Right cardiac atrium (tissue), 5 donors: ENCODE data around the gene HAPSTR1. TPM values are rescaled to one million over a fixed set of nuclear protein-coding genes. Genes with fewer than 3 reads are reported as not detected.
"Not testable (repeated sequence)": the region's sequence is repeated elsewhere in the genome, so short reads cannot be mapped to it uniquely, and the experiment has no call there.

Experiments used
- ATAC-seq, 2 donors: fragments of 200-7000 bp; cut with Tn5 transposase; one replicate each; pipeline versions ENCODE4 v1.8.0 to v1.9.1; 2020; ENCODE audit warnings: moderate library complexity in 2 of 2, mild to moderate bottlenecking in 1 of 2
- DNase-seq, 3 donors: peaks; one replicate each; pipeline ENCODE4 v3.0.0-alpha.2; 2020
- H3K27ac ChIP-seq: one replicate; pipeline ENCODE4 v1.5.1; 2013; ENCODE audit warnings: mild to moderate bottlenecking, low read length, control low read depth, moderate library complexity
- H3K27me3 ChIP-seq: one replicate; pipeline ENCODE4 v1.6.1; 2013; ENCODE audit not compliant: control insufficient read depth, insufficient read depth
- H3K4me1 ChIP-seq: one replicate; pipeline ENCODE4 v1.6.1; 2013; ENCODE audit warnings: low read length; ENCODE audit not compliant: control insufficient read depth, insufficient read depth
- H3K4me3 ChIP-seq: one replicate; pipeline ENCODE4 v1.5.1; 2013; ENCODE audit warnings: low read length, control low read depth
- H3K9me3 ChIP-seq: one replicate; pipeline ENCODE4 v1.6.1; 2013; ENCODE audit warnings: low read length; ENCODE audit not compliant: control insufficient read depth
- WGBS: extraction: QIAGEN DNeasy Blood & Tissue Kit; methylation state at CpG from one replicate; pipeline ENCODE4 v1.1.7; 2013; 5-methylcytosine and 5-hydroxymethylcytosine counted together
- intact Hi-C, 4 donors: fragments of 100-400 bp; cut with DNase I; formaldehyde crosslinking; loops; one replicate each; pipeline versions ENCODE4 v1.11.0 to v1.14.0; 2022 to 2023
- polyA plus RNA-seq: library from polyadenylated mRNA; stranded (reverse); fragments of 200-250 nt; gene quantifications from one replicate; pipeline ENCODE4 v1.2.3, GENCODE V29; 2013
- total RNA-seq, 4 donors: library from RNA; stranded (reverse); fragmentation: NEBNext Ultra II Directional; extraction: Animal tissue kit (Norgen Biotek cat#: 25700); gene quantifications; one replicate each; pipeline ENCODE4 v1.2.1, GENCODE V29; 2021
- donor health status: healthy with polysubstance abuse.
- donor health status: DM: no; HTN: yes; CAD: no.
- donor health status: DM: no; HTN: no; CAD: no.
- donor health status: DM: no; HTN: yes; CAD: no; lungs with severe emphysema.
- donor health status: DM: yes; HTN: yes; CAD: no.

The HAPSTR1 gene
- total and polyA plus RNA-seq, 5 donors = 14.4 to 50.9 (median 44.7) TPM

DNA sequence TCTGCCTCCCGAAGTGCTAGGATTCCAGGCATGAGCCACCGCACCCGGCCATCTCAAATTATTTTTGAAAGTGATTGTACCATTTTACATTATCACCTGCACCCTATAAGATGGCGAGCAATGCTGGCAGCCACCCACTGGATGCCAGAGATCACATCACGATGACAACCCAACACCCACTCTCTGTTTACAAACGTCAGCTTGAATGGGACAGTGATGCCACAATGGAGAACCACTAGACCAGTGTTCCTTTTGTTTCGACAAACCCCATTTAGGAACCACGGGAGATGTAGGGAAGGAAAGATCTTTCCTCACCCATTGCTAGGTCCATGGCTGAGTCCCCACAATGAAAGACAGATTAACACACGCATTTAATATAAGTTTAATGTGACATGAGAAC lies 20.1 kb upstream of the HAPSTR1 start:
- ATAC-seq (no peak), DNase-seq (no peak)
- Histone ChIP-seq H3K27ac (no peak overlapping the region), H3K4me1 (no peaks in the 10 kb centered on the region), H3K27me3 (no peaks in the 10 kb centered on the region), H3K4me3 (no peak overlapping the region), H3K9me3 (no peaks in the 10 kb centered on the region)
- intact Hi-C loops = no loop called here
- 78% methylated on average over 9 of the region's 9 CpGs for WGBS

- Histone ChIP-seq H3K9me3 (no peaks in the 10 kb centered on the region), H3K27me3 (no peaks in the 10 kb centered on the region), H3K27ac (no peak overlapping the region), H3K4me1 (no peaks in the 10 kb centered on the region), H3K4me3 (no peak overlapping the region)
- ATAC-seq (no peak), DNase-seq (no peak)
- WGBS = 58% methylated on average over 6 of the region's 6 CpGs
- intact Hi-C loops = no loop called here
Measured at GRCh38 chr16:9072806-9073341, 18.6 kb upstream of the HAPSTR1 start.

DNA sequence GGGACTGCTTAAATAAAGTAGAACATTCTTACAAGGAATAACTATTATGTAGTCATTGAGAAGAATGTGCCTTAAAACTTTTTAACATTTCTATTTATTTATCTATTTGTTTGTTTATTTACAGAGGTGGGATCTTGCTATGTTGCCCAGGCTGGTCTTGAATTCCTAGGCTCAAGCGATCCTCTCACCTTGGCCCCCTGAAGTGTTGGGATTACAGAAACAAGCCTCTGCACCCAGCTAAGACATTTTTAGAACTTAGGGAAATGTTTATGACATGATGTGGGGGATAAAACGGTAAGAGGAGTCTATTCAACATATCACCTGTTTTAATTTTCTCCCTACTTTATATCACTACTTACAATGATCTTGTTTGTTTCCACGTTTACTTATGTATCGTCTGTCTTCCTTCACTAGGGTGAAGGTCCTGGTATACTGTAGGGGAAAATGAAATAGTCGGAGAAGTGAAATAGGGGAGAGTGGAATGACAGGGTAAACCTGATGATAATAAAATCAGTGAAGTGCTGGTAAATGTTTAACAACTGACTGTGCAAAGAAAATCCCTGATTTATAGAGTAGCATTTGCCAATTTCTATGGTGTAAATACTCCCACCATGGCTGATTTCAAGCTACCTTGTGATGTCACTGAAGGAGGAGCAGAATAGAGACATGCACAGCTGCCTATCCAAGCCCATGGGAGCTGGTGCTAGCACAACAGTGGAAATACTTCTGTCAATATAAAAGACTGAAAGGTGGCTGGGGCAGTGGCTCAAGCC lies 16.0 kb upstream of the HAPSTR1 start:
- Histone ChIP-seq H3K9me3 (no peaks in the 10 kb centered on the region), H3K4me3 (no peak overlapping the region), H3K4me1 (no peaks in the 10 kb centered on the region), H3K27ac (no peak overlapping the region), H3K27me3 (no peaks in the 10 kb centered on the region)
- intact Hi-C loops = no loop called here
- WGBS = 91% methylated on average over 5 of the region's 5 CpGs
- DNase-seq (no peak), ATAC-seq (no peak)

- no peaks in the 10 kb centered on the region for H3K4me1 ChIP-seq
- H3K27ac ChIP-seq = no peak overlapping the region
- no peak for ATAC-seq
- H3K27me3 ChIP-seq = no peaks in the 10 kb centered on the region
- WGBS = 77% methylated on average over 11 of the region's 11 CpGs
- H3K9me3 ChIP-seq = no peaks in the 10 kb centered on the region
- no peak for DNase-seq
- intact Hi-C loops = no loop called here
- no peak overlapping the region for H3K4me3 ChIP-seq
Measured at GRCh38 chr16:9077091-9077809, 14.2 kb upstream of the HAPSTR1 start.

DNA sequence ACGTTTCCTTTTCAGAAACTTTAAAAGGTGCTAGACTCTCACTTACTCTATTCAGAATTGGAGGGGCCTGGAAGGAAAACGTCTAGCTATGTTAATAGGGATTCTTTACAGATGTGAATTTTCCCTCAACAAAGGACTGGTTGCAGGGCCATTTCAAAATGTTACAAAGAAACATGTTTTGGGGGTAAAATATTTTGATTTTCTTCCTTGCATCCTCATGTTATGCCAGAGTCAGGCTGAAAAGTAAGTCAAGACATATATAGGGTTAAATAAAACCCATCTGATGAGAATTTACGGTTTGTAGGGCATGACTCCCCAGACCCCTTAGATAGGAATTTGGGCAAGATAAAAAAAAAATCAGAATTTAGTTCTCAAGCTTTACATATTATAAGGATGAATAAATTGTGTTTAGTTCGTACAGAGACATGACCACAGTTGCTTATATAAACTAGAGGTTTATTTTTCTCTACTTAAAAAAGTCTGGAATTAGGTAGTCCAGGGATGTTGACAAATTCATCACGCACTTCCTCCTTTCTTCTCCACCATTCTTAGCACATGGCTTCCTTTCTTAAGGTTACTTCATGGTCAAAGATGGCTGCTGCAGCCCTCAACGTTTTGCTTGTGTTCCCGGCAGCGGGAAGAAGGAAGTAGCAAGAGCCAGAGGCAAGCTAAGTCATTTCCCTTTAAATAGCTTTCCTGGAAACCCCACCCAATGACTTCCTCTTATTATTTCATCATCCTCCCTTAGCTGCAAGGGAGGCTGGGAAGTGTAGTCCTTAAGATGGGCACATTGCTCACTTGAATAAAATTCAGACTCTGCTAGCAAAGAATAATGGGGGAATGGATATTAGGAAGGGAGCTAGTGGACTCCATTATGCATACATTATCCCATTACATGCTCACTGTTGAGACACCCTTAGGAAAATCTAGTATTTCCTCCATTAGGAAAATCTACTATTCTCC lies 12.7 kb upstream of the HAPSTR1 start:
- H3K9me3 ChIP-seq, H3K4me3 ChIP-seq, H3K27ac ChIP-seq, H3K4me1 ChIP-seq, intact Hi-C loops, H3K27me3 ChIP-seq, DNase-seq: not testable (repeated sequence)
- 56% methylated on average over 8 of the region's 8 CpGs for WGBS
- ATAC-seq = peak; percentile 81 to 89

- WGBS = 83% methylated on average over 4 of the region's 4 CpGs
- intact Hi-C loops = no loop called here
Measured at GRCh38 chr16:9079430-9079812, 12.0 kb upstream of the HAPSTR1 start.

GRCh38 chr16:9081158-9081557 lies 10.3 kb upstream of the HAPSTR1 start:
- no peak overlapping the region for H3K27ac ChIP-seq
- DNase-seq = no peak
- no peaks in the 10 kb centered on the region for H3K27me3 ChIP-seq
- 44% methylated on average over 1 of the region's 1 CpG for WGBS
- no peak for ATAC-seq
- H3K4me1 ChIP-seq = no peaks in the 10 kb centered on the region
- intact Hi-C loops = no loop called here
- no peak overlapping the region for H3K4me3 ChIP-seq
- no peaks in the 10 kb centered on the region for H3K9me3 ChIP-seq

More at GRCh38 chr16:9079430-9079812, 12.0 kb upstream of the HAPSTR1 start:
- H3K4me3 ChIP-seq = no peak overlapping the region
- ATAC-seq (no peak), DNase-seq (no peak)
- no peaks in the 10 kb centered on the region for H3K4me1 ChIP-seq
- H3K27ac ChIP-seq = no peak overlapping the region
- H3K9me3 ChIP-seq = no peaks in the 10 kb centered on the region
- no peaks in the 10 kb centered on the region for H3K27me3 ChIP-seq

GRCh38 chr16:9081843-9082242 lies 9.6 kb upstream of the HAPSTR1 start:
- Histone ChIP-seq H3K4me3 (no peak overlapping the region), H3K27me3 (no peaks in the 10 kb centered on the region), H3K4me1 (no peaks in the 10 kb centered on the region), H3K27ac (no peak overlapping the region), H3K9me3 (no peaks in the 10 kb centered on the region)
- no peak for ATAC-seq
- WGBS = 81% methylated on average over 6 of the region's 6 CpGs
- no peak for DNase-seq
- intact Hi-C loops = no loop called here

- no peak for DNase-seq
- Histone ChIP-seq H3K27me3 (no peaks in the 10 kb centered on the region), H3K4me3 (no peak overlapping the region), H3K4me1 (no peaks in the 10 kb centered on the region), H3K27ac (no peak overlapping the region), H3K9me3 (no peaks in the 10 kb centered on the region)
- intact Hi-C loops = no loop called here
- 85% methylated on average over 7 of the region's 7 CpGs for WGBS
- ATAC-seq = no peak
Measured at GRCh38 chr16:9082422-9082821, 9.0 kb upstream of the HAPSTR1 start.

DNA sequence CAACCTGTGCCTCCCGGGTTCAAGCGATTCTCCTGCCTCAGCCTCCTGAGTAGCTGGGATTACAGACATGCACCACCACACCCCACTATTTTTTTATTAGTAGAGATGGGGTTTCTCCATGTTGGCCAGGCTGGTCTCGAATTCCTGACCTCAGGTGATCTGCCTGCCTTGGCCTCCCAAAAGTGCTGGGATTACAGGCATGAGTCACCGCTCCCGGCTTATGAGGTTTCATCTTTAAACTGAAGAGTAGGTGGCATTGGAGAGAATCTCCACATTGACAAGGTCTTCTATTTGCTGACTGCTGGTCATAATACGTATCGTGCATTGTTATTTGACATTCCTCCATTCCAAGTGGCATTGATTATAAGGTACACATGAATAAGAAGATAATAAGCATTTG lies 3.7 kb upstream of the HAPSTR1 start:
- H3K27me3 ChIP-seq, DNase-seq, H3K9me3 ChIP-seq, ATAC-seq, intact Hi-C loops, H3K4me3 ChIP-seq, H3K27ac ChIP-seq, H3K4me1 ChIP-seq: not testable (repeated sequence)
- WGBS = 95% methylated on average over 7 of the region's 7 CpGs
